ENCODE measurements around the gene ZNF653. TPM values are rescaled to one million over a fixed set of nuclear protein-coding genes. Genes with fewer than 3 reads are reported as not detected.

The ZNF653 gene
- total RNA-seq, 2 donors from 2014 or later: 5.4 to 25.0 TPM

GRCh38 chr19:11534538-11534937 is 28.9 kb upstream of the ZNF653 start:
- ATAC-seq (ENCODE audit: insufficient number of reproducible peaks, low FRiP score, low read depth) (no peak), DNase-seq (ENCODE audit: low spot score) (no peak)
- Histone ChIP-seq H3K4me1 (ENCODE audit: control insufficient read depth in 1 of 2, low read depth in 2 of 2) (peaks cover 10 to 32% of the 10 kb centered on the region in 2 donors), H3K36me3 (no peaks in the 10 kb centered on the region), H3K4me3 (no peak overlapping the region), H3K27ac (peak overlapping the region; percentile 94 to 99), H3K9me3 (no peaks in the 10 kb centered on the region), H3K27me3 (replicated peaks; ENCODE audit: insufficient read depth) (no peaks in the 10 kb centered on the region)
- no peak for TF ChIP-seq CTCF (IDR thresholded peaks at IDR 0.05)

GRCh38 chr19:11530432-11530831 is 24.8 kb upstream of the ZNF653 start:
- Histone ChIP-seq H3K27ac (peak overlapping the region; percentile 86 to 96), H3K27me3 (replicated peaks; ENCODE audit: insufficient read depth) (no peaks in the 10 kb centered on the region), H3K36me3 (no peaks in the 10 kb centered on the region), H3K4me1 (ENCODE audit: control insufficient read depth in 1 of 2, low read depth in 2 of 2) (peaks cover 16 to 43% of the 10 kb centered on the region in 2 donors), H3K4me3 (no peak overlapping the region), H3K9me3 (no peaks in the 10 kb centered on the region)
- DNase-seq (ENCODE audit: low spot score): peak; percentile 23
- ATAC-seq (ENCODE audit: insufficient number of reproducible peaks, low FRiP score, low read depth): no peak
- TF ChIP-seq CTCF (IDR thresholded peaks at IDR 0.05): no peak

GRCh38 chr19:11528551-11529341 is 23.1 kb upstream of the ZNF653 start, which contains the start of gene ECSIT:
TSS of gene ECSIT (minus strand) at chr19:11529134. CDS start at chr19:11519170, 9,964 bp downstream.
- Histone ChIP-seq H3K4me1 (ENCODE audit: control insufficient read depth in 1 of 2, low read depth in 2 of 2) (peaks cover 8 to 31% of the 10 kb centered on the region in 2 donors), H3K27ac (peak within 1 kb of the TSS; percentile 86 to 96), H3K4me3 (peak within 1 kb of the TSS; percentile 85), H3K36me3 (no peaks in the 10 kb centered on the region), H3K9me3 (no peaks in the 10 kb centered on the region), H3K27me3 (replicated peaks; ENCODE audit: insufficient read depth) (no peaks in the 10 kb centered on the region)
- TF ChIP-seq CTCF (IDR thresholded peaks at IDR 0.05): no peak
- peak; percentile 98 for DNase-seq (ENCODE audit: low spot score)
- peak; percentile 96 for ATAC-seq (ENCODE audit: insufficient number of reproducible peaks, low FRiP score, low read depth)

- Histone ChIP-seq H3K27me3 (replicated peaks; ENCODE audit: insufficient read depth) (no peaks in the 10 kb centered on the region), H3K36me3 (peaks cover 5% of the 10 kb centered on the region), H3K9me3 (no peaks in the 10 kb centered on the region), H3K4me3 (no peak overlapping the region), H3K4me1 (ENCODE audit: control insufficient read depth in 1 of 2, low read depth in 2 of 2) (no peaks in the 10 kb centered on the region), H3K27ac (no peak overlapping the region)
- no peak for DNase-seq (ENCODE audit: low spot score)
- no peak for TF ChIP-seq CTCF (IDR thresholded peaks at IDR 0.05)
- ATAC-seq (ENCODE audit: insufficient number of reproducible peaks, low FRiP score, low read depth): no peak
Observed at GRCh38 chr19:11519138-11519537, 13.5 kb upstream of the ZNF653 start.

GRCh38 chr19:11513946-11514345 is 8.3 kb upstream of the ZNF653 start:
- Histone ChIP-seq H3K36me3 (peaks cover 20% of the 10 kb centered on the region), H3K27me3 (replicated peaks; ENCODE audit: insufficient read depth) (no peaks in the 10 kb centered on the region), H3K27ac (no peak overlapping the region), H3K4me3 (no peak overlapping the region), H3K4me1 (ENCODE audit: control insufficient read depth in 1 of 2, low read depth in 2 of 2) (no peaks in the 10 kb centered on the region), H3K9me3 (no peaks in the 10 kb centered on the region)
- ATAC-seq (ENCODE audit: insufficient number of reproducible peaks, low FRiP score, low read depth): no peak
- TF ChIP-seq CTCF (IDR thresholded peaks at IDR 0.05): no peak
- DNase-seq (ENCODE audit: low spot score): no peak

Data from thoracic aorta (tissue), 2 donors.